PFSK-1 (cell line): Measurements from ENCODE around the gene TRDN.

Source experiments
- FOXP2 ChIP-seq: optimal IDR thresholded peaks from 2 replicates; pipeline ENCODE3; 2011; ENCODE audit warnings: borderline replicate concordance, control low read depth, inconsistent platforms; ENCODE audit not compliant: insufficient read depth; ENCODE audit errors: extremely low read length, extremely low read depth
- POLR2AphosphoS5 ChIP-seq: IDR thresholded peaks from 2 replicates; pipeline ENCODE4 v1.6.1; 2012; ENCODE audit warnings: low read depth, mild to moderate bottlenecking, control low read depth, low read length, moderate library complexity
- SIN3A ChIP-seq: IDR thresholded peaks from 2 replicates; pipeline ENCODE4 v1.6.1; 2012; ENCODE audit warnings: mild to moderate bottlenecking, low read length, moderate library complexity, borderline replicate concordance; ENCODE audit not compliant: insufficient read depth
- TAF1 ChIP-seq: IDR thresholded peaks from 2 replicates; pipeline ENCODE4 v1.6.1; 2012; ENCODE audit warnings: low read length, control low read depth, borderline replicate concordance; ENCODE audit not compliant: insufficient read depth
- TF ChIP-seq, protein P1 (sequence below), 2 experiments: IDR thresholded peaks; 2 replicates each; pipeline versions ENCODE4 v1.6.1 to v1.8.0; 2011 to 2012; ENCODE audit warnings: low read depth in 2 of 2, low read length in 2 of 2, control low read depth in 1 of 2, inconsistent platforms in 1 of 2, mild to moderate bottlenecking in 1 of 2, moderate library complexity in 1 of 2; ENCODE audit not compliant: insufficient read depth in 1 of 2

TRDN gene

DNA sequence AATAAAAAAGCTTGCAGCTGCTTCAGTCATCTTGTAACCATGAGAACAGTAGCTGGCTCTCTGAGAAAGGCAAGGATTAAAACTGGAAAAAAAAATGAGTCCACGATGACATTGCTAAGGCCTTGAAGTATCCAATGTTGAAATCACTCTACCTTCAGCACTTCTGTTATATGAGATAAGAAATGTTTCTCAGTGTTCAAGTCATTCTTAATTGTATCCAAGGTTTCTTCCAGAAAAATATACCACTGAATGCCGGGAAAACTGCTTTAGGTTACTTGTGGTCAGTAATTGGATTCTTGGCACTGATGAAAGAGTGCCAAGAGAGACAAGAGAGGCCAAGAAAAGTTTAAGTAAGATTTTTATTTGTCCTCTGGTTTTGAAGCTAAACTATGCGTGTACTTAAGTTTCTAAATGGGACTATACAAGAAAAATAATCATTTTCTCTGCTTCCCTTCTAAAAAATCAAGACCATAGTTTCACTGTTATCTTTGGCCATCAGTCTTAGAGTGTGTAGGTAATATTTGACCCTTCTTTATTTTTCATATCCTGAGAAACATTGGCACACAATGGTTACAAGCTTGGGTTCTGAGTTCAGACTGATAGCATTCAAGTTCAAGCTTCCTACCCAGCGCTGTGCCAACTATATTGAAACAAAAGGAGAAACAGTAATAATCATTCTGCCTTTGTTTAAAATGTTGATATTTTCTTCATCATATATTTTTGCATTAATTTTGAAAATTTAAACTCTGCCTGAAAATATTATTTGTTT, 84.6 kb downstream of the TRDN start:
- TF ChIP-seq TAF1, result no peak
- TF ChIP-seq FOXP2, result no peak
- TF ChIP-seq POLR2AphosphoS5, result no peak
- no peak for TF ChIP-seq SIN3A
- TF ChIP-seq, protein P1, sequence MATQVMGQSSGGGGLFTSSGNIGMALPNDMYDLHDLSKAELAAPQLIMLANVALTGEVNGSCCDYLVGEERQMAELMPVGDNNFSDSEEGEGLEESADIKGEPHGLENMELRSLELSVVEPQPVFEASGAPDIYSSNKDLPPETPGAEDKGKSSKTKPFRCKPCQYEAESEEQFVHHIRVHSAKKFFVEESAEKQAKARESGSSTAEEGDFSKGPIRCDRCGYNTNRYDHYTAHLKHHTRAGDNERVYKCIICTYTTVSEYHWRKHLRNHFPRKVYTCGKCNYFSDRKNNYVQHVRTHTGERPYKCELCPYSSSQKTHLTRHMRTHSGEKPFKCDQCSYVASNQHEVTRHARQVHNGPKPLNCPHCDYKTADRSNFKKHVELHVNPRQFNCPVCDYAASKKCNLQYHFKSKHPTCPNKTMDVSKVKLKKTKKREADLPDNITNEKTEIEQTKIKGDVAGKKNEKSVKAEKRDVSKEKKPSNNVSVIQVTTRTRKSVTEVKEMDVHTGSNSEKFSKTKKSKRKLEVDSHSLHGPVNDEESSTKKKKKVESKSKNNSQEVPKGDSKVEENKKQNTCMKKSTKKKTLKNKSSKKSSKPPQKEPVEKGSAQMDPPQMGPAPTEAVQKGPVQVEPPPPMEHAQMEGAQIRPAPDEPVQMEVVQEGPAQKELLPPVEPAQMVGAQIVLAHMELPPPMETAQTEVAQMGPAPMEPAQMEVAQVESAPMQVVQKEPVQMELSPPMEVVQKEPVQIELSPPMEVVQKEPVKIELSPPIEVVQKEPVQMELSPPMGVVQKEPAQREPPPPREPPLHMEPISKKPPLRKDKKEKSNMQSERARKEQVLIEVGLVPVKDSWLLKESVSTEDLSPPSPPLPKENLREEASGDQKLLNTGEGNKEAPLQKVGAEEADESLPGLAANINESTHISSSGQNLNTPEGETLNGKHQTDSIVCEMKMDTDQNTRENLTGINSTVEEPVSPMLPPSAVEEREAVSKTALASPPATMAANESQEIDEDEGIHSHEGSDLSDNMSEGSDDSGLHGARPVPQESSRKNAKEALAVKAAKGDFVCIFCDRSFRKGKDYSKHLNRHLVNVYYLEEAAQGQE (IDR thresholded peaks at IDR 0.05; ENCODE audit: insufficient read depth in 1 of 2, low read depth in 2 of 2, low read length in 2 of 2), result no peak

DNA sequence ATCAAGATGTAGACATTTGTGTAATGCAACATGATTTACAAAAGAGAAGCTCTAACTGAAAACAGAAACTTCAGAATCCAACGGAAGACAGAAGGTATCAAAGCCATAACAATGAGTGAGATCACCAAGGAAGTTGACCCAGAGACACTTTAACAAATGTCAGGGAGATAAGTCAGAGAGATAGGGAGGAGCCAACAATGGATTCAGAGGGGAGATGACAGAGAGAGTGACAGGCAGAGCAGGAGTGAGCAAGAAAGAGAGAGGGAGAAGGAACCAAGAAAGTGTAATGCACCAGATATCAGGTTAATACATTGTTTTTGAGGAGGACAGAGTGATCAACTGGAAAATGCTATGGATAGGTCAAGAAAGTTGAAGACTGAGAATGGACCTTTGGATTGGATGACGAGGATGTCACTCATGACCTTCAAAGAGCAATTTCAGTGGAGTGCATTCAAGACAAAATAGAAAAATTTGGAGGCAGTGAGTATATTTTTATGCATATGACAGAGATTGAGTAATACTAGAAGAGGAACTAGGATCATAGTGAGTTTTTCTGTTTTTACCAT, 86.6 kb downstream of the TRDN start:
- TF ChIP-seq POLR2AphosphoS5 (no peak), TAF1 (no peak), SIN3A (no peak), FOXP2 (no peak)
- TF ChIP-seq, protein P1 (IDR thresholded peaks at IDR 0.05; ENCODE audit: insufficient read depth in 1 of 2, low read depth in 2 of 2, low read length in 2 of 2), result no peak

DNA sequence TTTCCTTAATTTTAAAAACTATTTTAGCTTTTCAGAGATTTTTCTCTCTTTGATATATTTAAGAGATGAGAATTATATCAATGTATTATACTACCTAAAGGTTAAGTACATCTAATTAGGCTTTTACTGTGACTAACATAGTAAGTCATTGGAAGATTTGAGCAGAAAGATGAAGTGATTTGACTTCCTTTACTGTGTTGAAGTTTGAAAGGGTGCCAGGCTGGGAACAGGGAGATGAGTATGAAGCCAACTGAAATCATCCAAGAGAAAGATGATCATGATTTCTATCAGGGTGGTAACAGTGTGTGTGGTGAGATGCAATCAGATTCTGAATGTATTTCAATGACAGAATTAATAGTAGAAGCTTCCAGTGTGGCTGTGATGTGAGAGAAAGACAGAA, 87.3 kb downstream of the TRDN start:
- TF ChIP-seq, protein P1 (IDR thresholded peaks at IDR 0.05; ENCODE audit: insufficient read depth in 1 of 2, low read depth in 2 of 2, low read length in 2 of 2), result no peak
- TF ChIP-seq SIN3A (no peak), FOXP2 (no peak), POLR2AphosphoS5 (no peak), TAF1 (no peak)

DNA sequence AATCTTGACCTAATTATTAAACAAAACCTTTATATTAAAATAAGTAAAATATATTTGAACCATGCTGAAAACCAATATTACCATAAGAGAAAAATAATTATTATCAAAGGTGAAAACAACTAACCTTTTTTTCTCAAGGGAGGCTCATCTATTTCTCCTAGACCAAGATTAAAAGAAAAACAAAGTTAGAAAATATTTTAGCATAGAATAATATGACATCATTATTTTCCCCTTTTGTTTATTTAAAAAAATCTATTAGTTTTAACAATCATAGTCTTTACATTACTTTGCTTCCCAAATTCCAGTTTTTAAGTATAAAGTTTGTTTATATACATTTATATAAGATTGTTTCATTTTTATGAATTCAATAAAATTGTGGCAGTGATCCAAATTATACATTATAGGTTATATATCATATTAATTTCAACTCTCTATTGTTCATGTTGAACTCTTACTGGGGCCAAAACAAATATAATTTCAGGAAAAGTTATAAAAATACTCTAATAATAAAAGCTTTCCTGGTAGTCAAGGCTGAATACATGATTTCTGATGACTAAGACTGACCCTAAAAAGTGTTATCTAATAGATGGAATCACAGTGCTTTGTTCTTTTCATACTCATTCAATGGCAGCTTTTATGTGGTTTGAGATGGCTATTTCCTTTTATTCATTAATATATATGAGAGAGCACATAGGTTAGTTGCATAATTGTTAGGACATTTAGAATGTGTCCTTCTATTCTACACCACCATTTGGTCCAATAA, 89.4 kb downstream of the TRDN start:
- TF ChIP-seq, protein P1 (IDR thresholded peaks at IDR 0.05; ENCODE audit: insufficient read depth in 1 of 2, low read depth in 2 of 2, low read length in 2 of 2), result no peak
- no peak for TF ChIP-seq TAF1
- no peak for TF ChIP-seq POLR2AphosphoS5
- no peak for TF ChIP-seq SIN3A
- no peak for TF ChIP-seq FOXP2
